ENCODE data around the gene RAB10. TPM values are rescaled to one million over a fixed set of nuclear protein-coding genes. Genes with fewer than 3 reads are reported as not detected.
A peak's percentile ranks its signal among the peaks of the same experiment; 100 is the strongest.

RAB10 gene
- total and polyA plus RNA-seq, 9 of the 15 experiments (the other 6 are each of a cell fraction or from before 2014, with no cell fraction given): 25.1 to 214 (median 157) TPM

GRCh38 chr2:26184555-26185303, 150.8 kb downstream of the RAB10 start (continued):
- TF ChIP-seq, protein P1, sequence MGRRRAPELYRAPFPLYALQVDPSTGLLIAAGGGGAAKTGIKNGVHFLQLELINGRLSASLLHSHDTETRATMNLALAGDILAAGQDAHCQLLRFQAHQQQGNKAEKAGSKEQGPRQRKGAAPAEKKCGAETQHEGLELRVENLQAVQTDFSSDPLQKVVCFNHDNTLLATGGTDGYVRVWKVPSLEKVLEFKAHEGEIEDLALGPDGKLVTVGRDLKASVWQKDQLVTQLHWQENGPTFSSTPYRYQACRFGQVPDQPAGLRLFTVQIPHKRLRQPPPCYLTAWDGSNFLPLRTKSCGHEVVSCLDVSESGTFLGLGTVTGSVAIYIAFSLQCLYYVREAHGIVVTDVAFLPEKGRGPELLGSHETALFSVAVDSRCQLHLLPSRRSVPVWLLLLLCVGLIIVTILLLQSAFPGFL (CRISPR knock-in tag; IDR thresholded peaks at IDR 0.05): no peak
- TF ChIP-seq CCNT2 (IDR thresholded peaks at IDR 0.05; ENCODE audit: borderline replicate concordance, extremely low read depth, insufficient read length, low read depth, low read length) (peak; percentile 93), CHD1 (IDR thresholded peaks at IDR 0.05; ENCODE audit: low read length) (peak; percentile 45), ESRRB (CRISPR knock-in tag; IDR thresholded peaks at IDR 0.05; ENCODE audit: borderline replicate concordance) (no peak), ZNF174 (CRISPR knock-in tag; IDR thresholded peaks at IDR 0.05) (no peak), SRSF7 (optimal IDR thresholded peaks at IDR 0.05; ENCODE audit: low read depth, low read length) (no peak), ZNF324 (CRISPR knock-in tag; IDR thresholded peaks at IDR 0.05) (0 out of 2 replicates have a peak, but pooled peaks have one; percentile 11), HDAC3 (IDR thresholded peaks at IDR 0.05; ENCODE audit: borderline replicate concordance, partially characterized antibody) (no peak), HNRNPUL1 (IDR thresholded peaks at IDR 0.05; ENCODE audit: low read length) (no peak), SP1 (CRISPR knock-in tag; IDR thresholded peaks at IDR 0.05) (no peak), E2F4 (CRISPR knock-in tag; IDR thresholded peaks at IDR 0.05; ENCODE audit: low read depth) (no peak), ETS2 (tag; IDR thresholded peaks at IDR 0.05; ENCODE audit: borderline replicate concordance, poor library complexity, severe bottlenecking) (no peak), ZNF140 (CRISPR knock-in tag; IDR thresholded peaks at IDR 0.05) (no peak), BDP1 (IDR thresholded peaks at IDR 0.05; ENCODE audit: insufficient read depth, insufficient read length) (no peak), MAFF (IDR thresholded peaks at IDR 0.05; ENCODE audit: low read length) (no peak), BRCA1 (IDR thresholded peaks at IDR 0.05) (no peak), BRCA1 (CRISPR knock-in tag; IDR thresholded peaks at IDR 0.05) (no peak), PTTG1 (tag; IDR thresholded peaks at IDR 0.05; ENCODE audit: low read depth) (no peak), ZBTB33 (CRISPR knock-in tag; IDR thresholded peaks at IDR 0.05) (peak; percentile 97), TGIF2 (CRISPR knock-in tag; IDR thresholded peaks at IDR 0.05) (no peak), CTBP1 (IDR thresholded peaks at IDR 0.05; ENCODE audit: borderline replicate concordance) (peak; percentile 97), ZBTB1 (CRISPR knock-in tag; IDR thresholded peaks at IDR 0.05; ENCODE audit: borderline replicate concordance, low read depth) (peak; percentile 57; the same call in 1 of the 2 replicates), TBL1XR1 (IDR thresholded peaks at IDR 0.05; ENCODE audit: low read length in 2 of 2) (no peak)
- TF ChIP-seq, protein P2, sequence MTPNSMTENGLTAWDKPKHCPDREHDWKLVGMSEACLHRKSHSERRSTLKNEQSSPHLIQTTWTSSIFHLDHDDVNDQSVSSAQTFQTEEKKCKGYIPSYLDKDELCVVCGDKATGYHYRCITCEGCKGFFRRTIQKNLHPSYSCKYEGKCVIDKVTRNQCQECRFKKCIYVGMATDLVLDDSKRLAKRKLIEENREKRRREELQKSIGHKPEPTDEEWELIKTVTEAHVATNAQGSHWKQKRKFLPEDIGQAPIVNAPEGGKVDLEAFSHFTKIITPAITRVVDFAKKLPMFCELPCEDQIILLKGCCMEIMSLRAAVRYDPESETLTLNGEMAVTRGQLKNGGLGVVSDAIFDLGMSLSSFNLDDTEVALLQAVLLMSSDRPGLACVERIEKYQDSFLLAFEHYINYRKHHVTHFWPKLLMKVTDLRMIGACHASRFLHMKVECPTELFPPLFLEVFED (CRISPR knock-in tag; conservative IDR thresholded peaks at IDR 0.05): no peak
